ENCODE results near the gene RAB3GAP1. TPM values are rescaled to one million over a fixed set of nuclear protein-coding genes. Genes with fewer than 3 reads are reported as not detected.

Gene RAB3GAP1
- total RNA-seq, 1 donor from 2014 or later, result 49.3 TPM

GRCh38 chr2:135097532-135098231, 45.6 kb downstream of the RAB3GAP1 start:
- no peak overlapping the region for H3K27ac ChIP-seq (ENCODE audit: low read depth, low read length)
- TF ChIP-seq EZH2 (IDR thresholded peaks at IDR 0.05; ENCODE audit: insufficient read depth, low read length) (no peak), CTCF (IDR thresholded peaks at IDR 0.05; ENCODE audit: insufficient read depth, low read depth, low read length) (no peak)
- Mint-ChIP-seq H3K27me3 (ENCODE audit: low read depth, unreplicated experiment) (no peaks in the 10 kb centered on the region), H3K4me3 (ENCODE audit: unreplicated experiment) (no peak overlapping the region), H3K4me1 (ENCODE audit: low read depth, unreplicated experiment) (no peaks in the 10 kb centered on the region), H3K27ac (ENCODE audit: unreplicated experiment) (no peak overlapping the region), H3K36me3 (ENCODE audit: low read depth, unreplicated experiment) (peaks cover 11% of the 10 kb centered on the region), H3K9me3 (ENCODE audit: unreplicated experiment) (peaks cover 2% of the 10 kb centered on the region)
- no peaks in the 10 kb centered on the region for H3K9me3 ChIP-seq (ENCODE audit: insufficient read depth, low read depth, low read length)
- H3K79me2 ChIP-seq (ENCODE audit: insufficient read depth, low read length), result peaks cover 18% of the 10 kb centered on the region
- H4K20me1 ChIP-seq (ENCODE audit: insufficient read depth, low read length), result peaks cover 8% of the 10 kb centered on the region
- no peak overlapping the region for H3K4me2 ChIP-seq (ENCODE audit: low read length)
- no peak overlapping the region for H2AFZ ChIP-seq (ENCODE audit: low read depth, low read length)
- peaks cover 6% of the 10 kb centered on the region for H3K36me3 ChIP-seq (ENCODE audit: insufficient read depth, low read length)
- H3K9ac ChIP-seq (ENCODE audit: low read length), result no peak overlapping the region
- H3K27me3 ChIP-seq (ENCODE audit: insufficient read depth, low read length), result no peaks in the 10 kb centered on the region
- no peaks in the 10 kb centered on the region for H3K4me1 ChIP-seq (ENCODE audit: insufficient read depth, low read length)
- H3K4me3 ChIP-seq (ENCODE audit: insufficient read depth, low read depth, low read length), result no peak overlapping the region
- FAIRE-seq (no peak), DNase-seq (ENCODE audit: low read depth) (no peak)

- H3K27me3 Mint-ChIP-seq (ENCODE audit: low read depth, unreplicated experiment), result no peaks in the 10 kb centered on the region
- FAIRE-seq (no peak), DNase-seq (ENCODE audit: low read depth) (no peak)
- H3K4me3 Mint-ChIP-seq (ENCODE audit: unreplicated experiment), result no peak overlapping the region
- H3K27ac Mint-ChIP-seq (ENCODE audit: unreplicated experiment), result no peak overlapping the region
- Histone ChIP-seq H2AFZ (ENCODE audit: low read depth, low read length) (no peak overlapping the region), H3K27ac (ENCODE audit: low read depth, low read length) (no peak overlapping the region), H4K20me1 (ENCODE audit: insufficient read depth, low read length) (peaks cover 8% of the 10 kb centered on the region), H3K4me3 (ENCODE audit: insufficient read depth, low read depth, low read length) (no peak overlapping the region), H3K79me2 (ENCODE audit: insufficient read depth, low read length) (peaks cover 18% of the 10 kb centered on the region), H3K36me3 (ENCODE audit: insufficient read depth, low read length) (no peaks in the 10 kb centered on the region), H3K9me3 (ENCODE audit: insufficient read depth, low read depth, low read length) (no peaks in the 10 kb centered on the region), H3K27me3 (ENCODE audit: insufficient read depth, low read length) (no peaks in the 10 kb centered on the region), H3K4me2 (ENCODE audit: low read length) (no peak overlapping the region), H3K4me1 (ENCODE audit: insufficient read depth, low read length) (no peaks in the 10 kb centered on the region), H3K9ac (ENCODE audit: low read length) (no peak overlapping the region)
- H3K4me1 Mint-ChIP-seq (ENCODE audit: low read depth, unreplicated experiment), result no peaks in the 10 kb centered on the region
- peaks cover 15% of the 10 kb centered on the region for H3K36me3 Mint-ChIP-seq (ENCODE audit: low read depth, unreplicated experiment)
- H3K9me3 Mint-ChIP-seq (ENCODE audit: unreplicated experiment), result peaks cover 2% of the 10 kb centered on the region
- TF ChIP-seq CTCF (IDR thresholded peaks at IDR 0.05; ENCODE audit: insufficient read depth, low read depth, low read length), result no peak
- TF ChIP-seq EZH2 (IDR thresholded peaks at IDR 0.05; ENCODE audit: insufficient read depth, low read length), result no peak
Measured at GRCh38 chr2:135099802-135100483, 47.9 kb downstream of the RAB3GAP1 start.

DNA sequence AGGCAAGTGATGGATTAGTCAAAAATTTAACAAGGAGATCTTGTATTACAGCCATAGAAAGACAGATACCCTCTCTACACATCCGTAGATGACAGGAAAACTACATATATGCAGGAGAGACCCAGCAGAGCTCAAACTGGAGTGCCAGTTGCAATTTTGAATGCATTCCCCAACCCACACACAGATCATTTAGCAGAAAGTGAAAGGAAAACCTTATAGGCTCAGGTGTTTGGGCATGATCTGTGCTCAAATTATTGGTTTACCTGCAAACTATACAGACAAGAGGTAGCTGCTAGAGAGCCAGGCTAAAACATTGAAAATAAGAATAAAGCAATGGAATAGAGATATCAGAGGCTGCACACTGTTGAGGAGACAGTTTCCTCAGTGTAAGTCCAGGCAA, 51.8 kb downstream of the RAB3GAP1 start:
- H3K4me1 Mint-ChIP-seq (ENCODE audit: low read depth, unreplicated experiment), result no peaks in the 10 kb centered on the region
- H3K9me3 Mint-ChIP-seq (ENCODE audit: unreplicated experiment), result peaks cover 5% of the 10 kb centered on the region
- DNase-seq (ENCODE audit: low read depth), result no peak
- H3K27ac Mint-ChIP-seq (ENCODE audit: unreplicated experiment), result no peak overlapping the region
- Histone ChIP-seq H3K9ac (ENCODE audit: low read length) (no peak overlapping the region), H2AFZ (ENCODE audit: low read depth, low read length) (no peak overlapping the region), H3K4me3 (ENCODE audit: insufficient read depth, low read depth, low read length) (no peak overlapping the region), H3K27ac (ENCODE audit: low read depth, low read length) (no peak overlapping the region), H3K4me1 (ENCODE audit: insufficient read depth, low read length) (no peaks in the 10 kb centered on the region), H4K20me1 (ENCODE audit: insufficient read depth, low read length) (peaks cover 11% of the 10 kb centered on the region), H3K36me3 (ENCODE audit: insufficient read depth, low read length) (no peaks in the 10 kb centered on the region), H3K79me2 (ENCODE audit: insufficient read depth, low read length) (peaks cover 18% of the 10 kb centered on the region), H3K4me2 (ENCODE audit: low read length) (no peak overlapping the region), H3K27me3 (ENCODE audit: insufficient read depth, low read length) (no peaks in the 10 kb centered on the region), H3K9me3 (ENCODE audit: insufficient read depth, low read depth, low read length) (no peaks in the 10 kb centered on the region)
- no peak overlapping the region for H3K4me3 Mint-ChIP-seq (ENCODE audit: unreplicated experiment)
- H3K36me3 Mint-ChIP-seq (ENCODE audit: low read depth, unreplicated experiment), result peaks cover 15% of the 10 kb centered on the region
- TF ChIP-seq EZH2 (IDR thresholded peaks at IDR 0.05; ENCODE audit: insufficient read depth, low read length), result no peak
- no peak for TF ChIP-seq CTCF (IDR thresholded peaks at IDR 0.05; ENCODE audit: insufficient read depth, low read depth, low read length)
- no peaks in the 10 kb centered on the region for H3K27me3 Mint-ChIP-seq (ENCODE audit: low read depth, unreplicated experiment)
- no peak for FAIRE-seq
